Testis (tissue), 3 donors: Measurements from ENCODE around the gene NUP98. TPM values are rescaled to one million over a fixed set of nuclear protein-coding genes. Genes with fewer than 3 reads are reported as not detected.

Experiments
- DNase-seq: peaks from one replicate; pipeline ENCODE4 v3.0.0-alpha.2; 2019
- H3K27ac ChIP-seq, 2 donors: fragments of 200-600 bp; sonication (generic); one replicate each; pipeline ENCODE4 v1.5.1; 2019
- H3K27me3 ChIP-seq: fragments of 200-600 bp; sonication (generic); one replicate; pipeline ENCODE4 v1.5.1; 2019
- H3K36me3 ChIP-seq: fragments of 200-600 bp; sonication (generic); one replicate; pipeline ENCODE4 v1.5.1; 2017; ENCODE audit warnings: low read depth; ENCODE audit errors: missing control alignments
- H3K4me1 ChIP-seq: fragments of 200-600 bp; sonication (generic); one replicate; pipeline ENCODE4 v1.5.1; 2019
- H3K4me3 ChIP-seq, 2 donors: fragments of 200-600 bp; sonication (generic); one replicate each; pipeline ENCODE4 v1.5.1; 2017 to 2019
- H3K9me3 ChIP-seq: fragments of 200-600 bp; sonication (generic); one replicate; pipeline ENCODE4 v1.5.1; 2017
- CTCF ChIP-seq, 3 experiments: fragments of 450-650 bp in 2 of 3; fragments of 200-600 bp in 1 of 3; sonication (generic) in 1 of 3; IDR thresholded peaks; one replicate each; pipeline ENCODE4 v1.5.1; 2016 to 2019; ENCODE audit warnings: antibody characterized with exemption in 3 of 3, mild to moderate bottlenecking in 2 of 3, moderate library complexity in 1 of 3
- POLR2A ChIP-seq: fragments of 450-650 bp; IDR thresholded peaks from one replicate; pipeline ENCODE4 v1.6.1; 2017; ENCODE audit warnings: antibody characterized with exemption, mild to moderate bottlenecking, moderate library complexity
- WGBS, 2 donors: methylation state at CpG; one replicate each; pipeline ENCODE4 v1.1.5; 2018; 5-methylcytosine and 5-hydroxymethylcytosine counted together
- intact Hi-C: fragments of 100-400 bp; cut with DNase I; formaldehyde crosslinking; loops from one replicate; pipeline ENCODE4 v1.15.1; 2023; ENCODE audit warnings: low total_unique reads
- polyA plus RNA-seq: library from polyadenylated mRNA; stranded (reverse); fragments of 350-450 nt; fragmentation: Illumina TruSeq; extraction: RNeasy Lipid Tissue Mini Kit (QIAGEN cat#74804); gene quantifications from one replicate; pipeline ENCODE4 v1.2.3, GENCODE V29; 2014; ENCODE audit warnings: low read depth, low replicate concordance; ENCODE audit not compliant: insufficient read depth
- total RNA-seq, 2 donors: library from RNA; depleted of rRNA; stranded (reverse); fragments of >200 nt; gene quantifications; one replicate each; pipeline ENCODE4 v1.2.3, GENCODE V29; 2016

Gene NUP98
- total and polyA plus RNA-seq, 3 donors from 2014 or later = 211 to 354 (median 280) TPM

- WGBS, 2 donors = 82 to 89% methylated on average over 1 of the region's 1 CpG
- Histone ChIP-seq H3K9me3 (no peaks in the 10 kb centered on the region), H3K36me3 (no peaks in the 10 kb centered on the region), H3K27me3 (no peaks in the 10 kb centered on the region), H3K4me3 (no peak overlapping the region), H3K4me1 (no peaks in the 10 kb centered on the region), H3K27ac (no peak overlapping the region)
- intact Hi-C loops = no loop called here
- no peak for DNase-seq
- TF ChIP-seq CTCF (IDR thresholded peaks at IDR 0.05) (no peak), POLR2A (no peak)
These were observed 59.1 kb downstream of the NUP98 start for GRCh38 chr11:3738241-3738640.

- Histone ChIP-seq H3K9me3 (no peaks in the 10 kb centered on the region), H3K4me1 (no peaks in the 10 kb centered on the region), H3K27ac (no peak overlapping the region), H3K4me3 (no peak overlapping the region), H3K36me3 (no peaks in the 10 kb centered on the region), H3K27me3 (no peaks in the 10 kb centered on the region)
- no peak for DNase-seq
- 89 to 90% methylated on average over 11 of the region's 11 CpGs for WGBS, 2 donors
- no peak for TF ChIP-seq POLR2A
- no peak for TF ChIP-seq CTCF (IDR thresholded peaks at IDR 0.05)
- intact Hi-C loops = no loop called here
These were observed 59.9 kb downstream of the NUP98 start for GRCh38 chr11:3737386-3737933.

GRCh38 chr11:3736816-3737215 lies 60.5 kb downstream of the NUP98 start:
- H3K4me3 ChIP-seq = no peak overlapping the region
- H3K9me3 ChIP-seq = no peaks in the 10 kb centered on the region
- no peaks in the 10 kb centered on the region for H3K4me1 ChIP-seq
- TF ChIP-seq CTCF (IDR thresholded peaks at IDR 0.05) = no peak
- intact Hi-C loops = no loop called here
- H3K27ac ChIP-seq = no peak overlapping the region
- no peak for DNase-seq
- H3K27me3 ChIP-seq = no peaks in the 10 kb centered on the region
- no peaks in the 10 kb centered on the region for H3K36me3 ChIP-seq

- TF ChIP-seq CTCF (IDR thresholded peaks at IDR 0.05) (no peak), POLR2A (no peak)
- no peaks in the 10 kb centered on the region for H3K9me3 ChIP-seq
- DNase-seq = no peak
- H3K27ac ChIP-seq = no peak overlapping the region
- H3K4me1 ChIP-seq = no peaks in the 10 kb centered on the region
- no peaks in the 10 kb centered on the region for H3K27me3 ChIP-seq
- intact Hi-C loops = no loop called here
- no peaks in the 10 kb centered on the region for H3K36me3 ChIP-seq
- 95 to 96% methylated on average over 4 of the region's 4 CpGs for WGBS, 2 donors
- no peak overlapping the region for H3K4me3 ChIP-seq
These were observed 61.5 kb downstream of the NUP98 start for GRCh38 chr11:3735827-3736226.

GRCh38 chr11:3732671-3733436 lies 64.5 kb downstream of the NUP98 start:
- Histone ChIP-seq H3K4me1 (no peaks in the 10 kb centered on the region), H3K9me3 (no peaks in the 10 kb centered on the region), H3K36me3 (no peaks in the 10 kb centered on the region), H3K27me3 (no peaks in the 10 kb centered on the region), H3K4me3 (no peak overlapping the region), H3K27ac (no peak overlapping the region)
- WGBS, 2 donors = 88 to 93% methylated on average over 8 of the region's 8 CpGs
- DNase-seq = no peak
- TF ChIP-seq CTCF (IDR thresholded peaks at IDR 0.05) (no peak), POLR2A (no peak)
- intact Hi-C loops = no loop called here
